NCI-H69 (cell line): Measurements from ENCODE around the gene MAD1L1.

ENCODE experiments used
- DNase-seq: peaks from one replicate; lab custom pipeline; 2025; lab: John Stamatoyannopoulos, UW

The MAD1L1 gene

DNA sequence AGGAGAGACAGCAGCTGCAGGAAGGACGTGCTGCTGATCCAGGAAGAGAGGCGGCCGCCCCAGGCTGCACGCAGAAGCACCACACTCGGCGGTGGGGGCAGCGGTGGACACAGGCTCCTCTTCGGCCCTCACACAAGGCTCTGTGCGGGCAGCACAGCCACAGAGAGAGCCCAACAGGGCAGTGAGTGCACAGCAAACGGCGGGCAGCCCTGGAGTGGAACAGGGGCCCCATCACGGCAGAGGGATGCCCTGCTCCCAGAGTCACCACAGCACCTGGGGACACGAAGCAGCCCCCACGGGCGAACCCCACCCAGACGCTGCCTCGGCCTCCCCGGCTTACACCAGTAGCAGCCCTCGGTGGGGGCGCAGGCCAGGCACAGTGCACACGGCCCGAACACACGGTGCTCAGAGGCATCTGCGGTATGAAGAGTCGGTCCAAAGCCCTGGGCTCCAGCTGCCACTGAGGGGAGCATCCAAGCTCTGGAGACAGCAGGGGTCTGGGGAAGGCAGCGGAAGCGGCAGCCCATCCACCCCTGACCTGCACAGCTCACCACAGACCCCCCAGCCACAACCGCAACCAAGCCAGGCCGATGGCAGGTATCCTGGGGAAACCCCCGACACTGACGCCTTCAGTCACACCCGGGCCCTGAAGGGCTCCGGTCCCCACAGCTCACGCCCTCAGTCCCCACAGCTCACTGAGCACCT, 26.1 kb upstream of the MAD1L1 start:
- no peak for DNase-seq

- no peak for DNase-seq
These were observed 24.9 kb upstream of the MAD1L1 start for GRCh38 chr7:2257651-2258050.

GRCh38 chr7:2257046-2257551, 24.4 kb upstream of the MAD1L1 start:
- DNase-seq, result no peak

DNA sequence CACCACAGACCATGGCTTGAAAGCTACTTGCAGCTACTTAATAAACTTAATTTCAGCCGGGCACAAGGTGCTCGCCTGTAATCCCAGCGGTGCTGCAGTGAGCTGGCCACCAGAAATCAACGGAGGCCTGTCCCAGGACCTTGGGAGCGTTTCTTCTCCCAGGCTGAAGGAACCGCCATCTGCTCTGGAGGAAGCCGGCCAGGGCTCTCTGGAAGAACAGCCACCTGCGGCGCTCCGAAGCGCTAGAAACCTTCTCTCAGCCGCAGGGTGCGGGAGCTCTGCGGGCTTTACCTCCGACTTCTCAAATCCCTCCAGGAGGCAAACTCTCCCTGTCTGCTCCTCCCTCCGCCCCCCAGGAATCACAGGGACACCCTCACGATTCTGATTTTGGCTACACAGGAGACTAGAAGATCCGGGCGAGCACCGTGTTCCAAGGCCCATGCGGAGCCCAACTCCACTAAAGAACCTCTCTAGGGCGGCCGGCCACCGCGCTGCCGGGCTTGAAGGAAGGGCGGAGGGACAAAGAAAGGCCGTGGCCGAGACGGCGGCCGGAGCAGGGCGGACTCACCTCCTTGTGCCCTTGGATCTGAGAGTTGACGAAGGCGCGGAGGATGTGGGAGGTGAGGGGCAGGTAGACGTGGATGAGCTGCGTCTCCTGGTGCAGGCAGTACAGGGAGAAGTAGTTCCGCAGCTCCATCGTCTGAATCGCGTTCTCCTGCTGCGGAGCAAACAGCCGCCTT, 23.7 kb upstream of the MAD1L1 start:
- no peak for DNase-seq

DNA sequence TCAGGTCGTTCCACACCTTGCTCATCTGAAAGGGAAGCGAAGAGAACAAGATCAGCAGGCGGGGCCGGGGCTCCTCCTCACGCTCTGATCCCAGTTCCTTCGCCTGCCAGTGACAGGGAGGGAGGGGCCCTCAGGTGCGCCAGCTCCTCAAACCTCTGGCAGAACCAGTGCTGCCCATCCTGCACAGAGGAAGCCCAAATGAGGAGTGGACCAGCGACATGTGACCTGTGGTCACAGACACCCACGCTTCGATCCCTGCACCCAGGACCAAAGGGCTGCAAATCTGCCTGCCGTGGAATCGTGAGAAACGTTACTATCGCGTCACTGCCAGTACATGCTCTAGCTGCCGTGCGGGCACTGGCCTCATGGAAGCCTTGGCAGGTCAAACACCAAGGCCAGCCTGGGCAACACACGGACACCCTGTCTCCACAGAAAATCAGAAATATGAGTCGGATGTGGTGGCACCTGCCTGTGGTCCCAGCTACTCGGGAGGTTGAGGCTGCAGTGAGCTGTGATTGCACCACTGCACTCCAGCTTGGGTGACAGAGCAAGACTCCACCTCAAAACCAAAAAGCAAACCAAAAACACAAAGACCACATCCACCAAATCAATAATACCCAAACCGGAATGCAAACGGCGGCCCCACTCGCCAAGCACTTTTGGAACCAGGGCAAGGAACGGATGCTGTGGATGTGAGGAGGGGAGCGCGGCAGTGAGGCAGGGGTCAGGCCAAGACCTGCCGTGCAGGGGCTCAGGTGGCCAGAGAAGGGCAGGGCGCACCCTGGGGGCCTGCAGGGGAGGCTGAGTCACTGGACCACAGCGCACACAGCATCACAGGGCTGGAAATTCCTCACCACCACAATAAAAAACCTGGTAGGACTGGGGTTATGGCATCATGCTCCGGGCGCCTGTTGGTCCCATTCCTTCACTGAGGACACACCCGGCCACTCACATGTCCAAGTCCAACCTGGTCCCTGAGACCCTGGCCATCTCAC, 22.7 kb upstream of the MAD1L1 start:
- no peak for DNase-seq

DNA sequence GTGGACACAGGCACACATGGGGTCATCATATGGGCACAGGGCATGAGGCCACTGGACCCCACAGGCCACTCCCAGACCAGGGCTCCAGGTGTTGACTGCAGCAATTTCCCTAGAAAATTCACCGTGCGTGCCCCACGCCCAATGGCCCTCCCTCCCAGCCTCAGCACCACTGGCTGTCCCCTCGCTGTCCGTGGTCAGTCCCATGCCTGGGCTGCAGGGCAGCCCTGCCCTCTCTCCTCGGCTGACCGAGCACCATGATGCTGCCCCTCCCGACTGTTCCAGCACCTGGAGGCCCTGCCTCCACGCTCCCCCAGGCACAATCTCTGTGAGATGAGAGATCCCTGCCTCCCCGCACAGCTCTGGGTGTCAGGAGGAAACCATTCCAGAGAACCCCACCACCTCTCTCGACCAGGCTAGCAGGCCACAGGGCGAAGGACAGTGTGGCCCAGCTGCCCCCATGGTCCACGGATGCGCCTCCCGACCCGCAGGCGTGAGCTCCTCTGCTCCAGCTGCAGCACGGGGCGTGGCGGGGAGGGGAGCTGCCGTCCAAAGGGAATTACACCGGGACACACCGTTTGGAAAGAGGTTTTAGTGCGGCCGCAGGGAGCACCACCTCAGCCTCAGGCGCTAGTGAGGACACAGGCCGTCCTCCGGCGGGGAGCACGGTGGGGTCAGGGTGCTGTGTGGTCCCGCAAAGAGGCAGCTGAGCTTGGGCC, 21.8 kb upstream of the MAD1L1 start:
- no peak for DNase-seq

- no peak for DNase-seq
These were observed 20.9 kb upstream of the MAD1L1 start for GRCh38 chr7:2253525-2254244.

- DNase-seq, result no peak
These were observed 20.3 kb upstream of the MAD1L1 start for GRCh38 chr7:2253021-2253420.

DNA sequence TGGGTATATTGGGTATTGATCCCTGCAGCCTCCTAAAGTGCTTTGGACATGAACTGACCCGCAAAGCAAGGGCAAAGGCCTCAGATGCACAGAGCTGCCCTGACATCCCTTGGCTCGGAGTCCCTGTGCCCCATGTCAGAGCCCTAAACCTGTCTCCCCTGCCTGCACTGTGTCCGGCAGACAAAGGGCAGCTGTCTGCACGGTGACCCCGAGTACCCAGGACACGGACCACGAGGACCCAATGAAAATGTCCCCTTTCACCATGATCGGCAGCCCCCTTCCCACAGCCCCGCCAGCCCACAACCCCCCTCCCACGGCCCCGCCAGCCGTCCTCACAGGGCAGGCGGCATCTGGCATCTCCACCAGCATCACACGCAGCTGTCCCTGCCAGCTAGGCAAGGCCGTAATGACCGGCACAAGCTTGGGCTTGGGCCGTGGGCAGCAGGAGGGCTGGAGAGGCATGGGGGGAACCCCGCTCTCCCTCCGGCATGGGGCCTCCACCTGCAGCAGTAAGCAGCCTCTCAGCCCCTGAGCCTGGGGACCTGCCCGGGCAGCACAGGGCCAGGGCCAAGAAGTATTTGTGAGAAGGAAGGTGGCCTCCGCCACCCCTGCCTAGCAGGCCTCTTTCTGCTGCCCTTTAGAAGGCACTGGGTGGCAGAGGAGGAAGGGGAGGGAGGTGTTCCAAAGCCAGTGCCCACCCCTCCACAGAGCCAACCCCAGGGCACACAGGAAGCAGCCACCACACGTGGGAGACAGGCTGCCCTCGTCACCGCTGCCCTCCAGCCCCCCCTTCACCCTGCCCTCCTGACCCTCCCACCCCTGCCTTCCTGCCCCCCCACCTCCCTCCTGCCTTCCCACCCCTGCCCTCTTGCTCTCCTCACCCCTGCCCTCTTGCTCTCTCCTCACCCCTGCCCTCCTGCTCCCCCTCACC, 19.4 kb upstream of the MAD1L1 start:
- no peak for DNase-seq

DNA sequence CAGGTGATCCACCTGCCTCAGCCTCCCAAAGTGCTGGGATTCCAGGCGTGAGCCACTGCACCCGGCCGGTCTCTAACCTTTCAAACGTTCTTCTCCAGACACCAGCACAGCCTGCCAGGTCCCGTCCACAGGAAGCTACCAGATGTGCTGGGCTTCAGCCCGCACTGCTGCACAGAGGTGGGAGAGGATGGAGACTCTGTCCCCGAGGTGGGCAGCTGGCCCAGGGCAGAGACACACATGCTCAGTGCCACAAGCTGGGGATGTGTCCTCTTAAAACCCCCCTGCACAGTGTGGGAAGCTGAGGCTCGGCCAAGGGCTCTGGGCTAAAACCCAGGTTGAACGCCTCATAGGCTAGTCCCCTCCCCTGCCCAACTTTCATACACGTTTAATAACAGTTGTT, 18.6 kb upstream of the MAD1L1 start:
- DNase-seq, result no peak

- DNase-seq, result no peak
These were observed 17.1 kb upstream of the MAD1L1 start for GRCh38 chr7:2249744-2250323.

DNA sequence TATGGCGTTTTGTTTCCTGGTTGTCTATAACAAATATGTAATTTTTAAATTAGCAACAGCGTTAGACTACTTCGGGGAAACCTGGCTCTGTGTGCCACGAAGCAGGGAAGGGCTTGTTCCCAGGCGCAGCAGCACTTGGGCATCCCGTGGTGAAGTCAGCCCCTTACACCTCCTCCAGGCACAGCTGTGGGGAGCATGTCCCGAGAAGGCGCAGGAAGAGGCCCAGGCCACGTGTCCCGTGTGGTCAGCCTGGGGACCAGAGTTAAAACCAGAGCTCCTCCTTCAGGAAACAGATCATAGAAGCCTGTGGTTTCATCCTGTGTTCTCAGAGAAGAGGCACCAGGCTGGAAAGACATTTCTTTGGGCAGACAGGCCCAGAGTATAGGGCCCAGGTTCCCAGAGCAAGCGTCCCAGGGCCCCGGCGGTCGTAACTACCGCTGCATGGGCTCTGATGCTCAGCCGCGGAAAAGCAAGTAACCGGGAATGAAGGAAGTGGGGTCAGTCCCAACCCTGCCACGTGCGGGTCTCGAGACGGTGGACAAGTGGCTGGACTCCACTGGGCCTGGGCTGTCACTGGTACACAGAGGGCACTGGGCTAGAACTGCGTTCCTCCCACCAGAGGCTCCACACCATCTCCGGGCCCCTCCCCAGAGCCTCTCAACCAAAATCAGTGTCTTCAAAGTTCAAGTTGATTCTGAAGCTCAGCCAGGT, 16.4 kb upstream of the MAD1L1 start:
- no peak for DNase-seq

DNA sequence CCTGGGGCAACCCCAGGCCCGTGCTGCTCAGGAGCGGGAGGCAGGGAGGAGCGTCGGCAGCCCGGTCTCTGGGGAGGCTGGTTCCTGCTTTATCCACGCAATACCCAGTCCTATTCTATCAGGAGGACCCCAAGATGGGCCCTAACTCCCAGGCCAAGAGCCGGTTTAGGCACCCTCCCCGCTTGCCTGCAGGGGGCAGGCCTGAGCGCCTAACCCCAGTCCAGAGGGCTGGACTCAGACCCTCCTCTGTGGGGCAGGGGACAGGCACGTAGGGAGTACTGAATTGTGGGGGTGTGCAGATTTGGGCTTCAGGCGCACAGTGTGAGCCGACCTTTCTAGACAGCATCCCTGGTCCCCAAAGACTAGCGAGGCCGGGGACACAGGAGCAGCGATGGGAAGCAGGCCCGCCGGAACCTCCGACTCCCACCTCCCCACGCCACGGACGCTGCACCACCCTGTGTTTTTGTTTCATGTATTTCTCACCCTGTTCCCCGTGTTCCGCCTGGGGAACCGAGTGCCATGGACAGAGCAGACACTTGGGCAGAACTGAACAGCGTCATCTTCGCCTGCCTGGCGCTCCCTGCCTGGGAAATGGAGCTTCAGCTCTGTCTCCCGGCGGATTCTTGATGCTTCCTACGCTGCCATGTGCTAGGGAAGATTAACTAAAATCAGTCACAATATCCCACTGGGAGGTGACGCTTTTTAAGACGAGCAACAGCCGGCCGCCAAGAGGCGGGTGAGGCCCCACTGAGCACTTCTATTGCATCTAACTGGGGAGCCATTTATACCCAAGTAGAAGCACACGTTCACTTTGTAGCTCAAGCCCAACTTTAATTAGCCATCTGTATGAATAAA, 14.6 kb upstream of the MAD1L1 start:
- DNase-seq, result peak; percentile 32

- no peak for DNase-seq
These were observed 13.3 kb upstream of the MAD1L1 start for GRCh38 chr7:2245883-2246675.

DNA sequence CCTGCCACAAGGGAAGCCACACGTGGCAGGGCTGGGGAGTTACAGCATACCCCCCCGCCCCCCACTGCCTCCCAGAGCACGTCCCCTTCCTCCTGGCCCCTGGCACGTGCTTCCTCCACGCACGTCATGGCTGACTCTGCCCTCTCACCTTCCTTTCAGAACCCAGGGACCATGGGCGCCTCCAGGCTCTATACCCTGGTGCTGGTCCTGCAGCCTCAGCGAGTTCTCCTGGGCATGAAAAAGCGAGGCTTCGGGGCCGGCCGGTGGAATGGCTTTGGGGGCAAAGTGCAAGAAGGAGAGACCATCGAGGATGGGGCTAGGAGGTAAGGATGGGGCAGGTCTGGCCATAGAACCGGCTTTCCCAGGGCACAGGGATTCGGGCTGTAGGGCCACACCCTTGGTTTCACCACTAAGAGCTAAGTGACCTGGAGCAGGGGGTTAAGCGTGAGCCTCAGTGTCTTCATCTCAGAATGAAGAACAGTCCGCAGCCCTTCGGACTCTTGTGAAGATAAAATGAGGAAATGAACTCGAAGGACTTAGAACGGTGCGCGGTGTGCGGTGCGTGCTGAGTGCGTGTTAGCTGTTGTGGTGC, 11.8 kb upstream of the MAD1L1 start:
- no peak for DNase-seq

DNA sequence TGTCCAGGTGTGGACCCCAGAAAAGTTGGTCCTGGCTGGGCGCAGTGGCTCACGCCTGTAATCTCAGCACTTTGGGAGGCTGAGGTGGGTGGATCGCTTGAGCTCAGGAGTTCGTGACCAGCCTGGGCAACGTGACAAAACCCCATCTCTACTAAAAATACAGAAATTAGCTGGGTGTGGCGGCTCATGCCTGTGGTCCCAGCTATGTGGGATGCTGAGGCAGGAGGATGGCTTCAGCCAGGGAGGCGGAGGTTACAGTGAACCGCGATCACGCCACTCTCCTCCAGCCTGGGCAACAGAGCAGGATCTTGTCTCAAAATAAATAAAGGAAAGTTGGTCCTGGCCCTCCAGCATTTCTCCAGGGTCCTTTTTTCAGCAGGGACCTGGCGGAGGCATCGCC, 10.7 kb upstream of the MAD1L1 start:
- DNase-seq, result no peak
